ENCODE data around the gene DIS3L2. TPM values are rescaled to one million over a fixed set of nuclear protein-coding genes. Genes with fewer than 3 reads are reported as not detected.
"Not testable (repeated sequence)": the region's sequence is repeated elsewhere in the genome, so short reads cannot be mapped to it uniquely, and the experiment has no call there.

The DIS3L2 gene
- total and polyA plus RNA-seq, 8 donors: 25.2 to 43.4 (median 36.3) TPM

- H3K36me3 ChIP-seq: no peaks in the 10 kb centered on the region
- no peaks in the 10 kb centered on the region for H3K27me3 ChIP-seq
- intact Hi-C loops (cut with DNase I): loop anchor here (5.0 to 10.0 kb wide), 2 partner anchors 404 to 406 kb away; partner anchors contain the start of gene NPPC (in 1 of the 2)
- no peak overlapping the region for H3K4me3 ChIP-seq
- H3K9me3 ChIP-seq: no peaks in the 10 kb centered on the region
- ATAC-seq (no peak), DNase-seq (peak in 2 of 4 donors; percentile 23 to 37)
- H3K4me1 ChIP-seq: peaks cover 0 to 3% of the 10 kb centered on the region in 2 donors
- no peak for TF ChIP-seq CTCF (IDR thresholded peaks at IDR 0.05)
- H3K27ac ChIP-seq: no peak overlapping the region
These were observed 367.3 kb downstream of the DIS3L2 start for GRCh38 chr2:232328516-232329460.

- H3K4me1 ChIP-seq: peaks cover 0 to 3% of the 10 kb centered on the region in 2 donors
- no peak for TF ChIP-seq CTCF (IDR thresholded peaks at IDR 0.05)
- no peak overlapping the region for H3K4me3 ChIP-seq
- H3K36me3 ChIP-seq: peaks cover 0 to 9% of the 10 kb centered on the region in 2 donors
- intact Hi-C loops (cut with DNase I): loop anchor here (5.0 to 10.0 kb wide), 2 partner anchors 405 to 407 kb away; partner anchors contain the start of gene NPPC (in 1 of the 2)
- no peaks in the 10 kb centered on the region for H3K27me3 ChIP-seq
- ATAC-seq (no peak), DNase-seq (peak in 2 of 4 donors; percentile 15 to 65)
- H3K9me3 ChIP-seq: no peaks in the 10 kb centered on the region
- no peak overlapping the region for H3K27ac ChIP-seq
These were observed 368.2 kb downstream of the DIS3L2 start for GRCh38 chr2:232329716-232330067.

GRCh38 chr2:232330068-232330999 is 368.8 kb downstream of the DIS3L2 start:
- no peak overlapping the region for H3K27ac ChIP-seq
- no peak for TF ChIP-seq CTCF (IDR thresholded peaks at IDR 0.05)
- ATAC-seq: no peak
- peaks cover 0 to 12% of the 10 kb centered on the region in 2 donors for H3K36me3 ChIP-seq
- H3K4me1 ChIP-seq: peaks cover 0 to 3% of the 10 kb centered on the region in 2 donors
- no peaks in the 10 kb centered on the region for H3K27me3 ChIP-seq
- no peak overlapping the region for H3K4me3 ChIP-seq
- intact Hi-C loops (cut with DNase I): no loop called here
- DNase-seq: peak in 2 of 4 donors; percentile 29 to 72
- H3K9me3 ChIP-seq: no peaks in the 10 kb centered on the region

GRCh38 chr2:232331061-232331460 is 369.5 kb downstream of the DIS3L2 start:
- DNase-seq: peak; percentile 29 to 74 (median 64)
- H3K27ac ChIP-seq; ATAC-seq; H3K4me1 ChIP-seq; H3K27me3 ChIP-seq; H3K4me3 ChIP-seq; intact Hi-C loops (cut with DNase I); H3K9me3 ChIP-seq: not testable (repeated sequence)
- H3K36me3 ChIP-seq: peaks cover 0 to 19% of the 10 kb centered on the region in 2 donors

- H3K9me3 ChIP-seq; H3K4me3 ChIP-seq; H3K4me1 ChIP-seq; H3K27ac ChIP-seq; H3K27me3 ChIP-seq; ATAC-seq; intact Hi-C loops (cut with DNase I): not testable (repeated sequence)
- peaks cover 0 to 25% of the 10 kb centered on the region in 2 donors for H3K36me3 ChIP-seq
- peak in 2 of 4 donors; percentile 9 to 54 for DNase-seq
These were observed 370.1 kb downstream of the DIS3L2 start for GRCh38 chr2:232331641-232332040.

GRCh38 chr2:232332244-232332939 is 370.9 kb downstream of the DIS3L2 start:
- peak in 2 of 4 donors; percentile 27 to 54 for DNase-seq
- H3K36me3 ChIP-seq: peaks cover 0 to 28% of the 10 kb centered on the region in 2 donors
- H3K4me1 ChIP-seq; ATAC-seq; intact Hi-C loops (cut with DNase I); H3K27ac ChIP-seq; H3K4me3 ChIP-seq; H3K27me3 ChIP-seq; H3K9me3 ChIP-seq: not testable (repeated sequence)
